SW 1271 (cell line): Measurements from ENCODE around the gene DUS4L.
A peak's percentile ranks its signal among the peaks of the same experiment; 100 is the strongest.

ENCODE experiments used
- DNase-seq, 2 experiments: peaks; one replicate each; lab custom pipeline; 2025; lab: John Stamatoyannopoulos, UW

Gene DUS4L

GRCh38 chr7:107613948-107614347 is 50.2 kb downstream of the DUS4L start:
- no peak for DNase-seq

DNA sequence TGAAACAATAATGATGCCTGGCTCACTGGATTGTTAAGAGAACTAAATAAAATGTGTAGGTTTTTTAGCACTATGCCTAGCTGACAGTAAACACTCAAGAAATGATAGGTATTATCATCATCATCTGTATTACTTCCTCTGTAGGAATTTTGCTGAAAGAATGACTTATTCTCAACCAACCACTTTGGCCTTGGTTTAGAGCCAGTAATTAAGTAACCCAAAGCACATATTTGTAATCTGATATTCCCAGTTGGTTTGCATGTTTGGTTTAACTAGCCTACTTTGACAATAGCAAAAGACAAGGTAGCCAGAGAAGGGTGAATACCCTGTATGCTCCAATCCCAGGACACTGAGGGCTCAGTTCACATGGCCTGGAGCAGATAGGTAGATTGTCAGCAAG is 50.7 kb downstream of the DUS4L start:
- DNase-seq, result no peak

GRCh38 chr7:107615910-107616680 is 52.3 kb downstream of the DUS4L start:
- DNase-seq, result no peak

DNA sequence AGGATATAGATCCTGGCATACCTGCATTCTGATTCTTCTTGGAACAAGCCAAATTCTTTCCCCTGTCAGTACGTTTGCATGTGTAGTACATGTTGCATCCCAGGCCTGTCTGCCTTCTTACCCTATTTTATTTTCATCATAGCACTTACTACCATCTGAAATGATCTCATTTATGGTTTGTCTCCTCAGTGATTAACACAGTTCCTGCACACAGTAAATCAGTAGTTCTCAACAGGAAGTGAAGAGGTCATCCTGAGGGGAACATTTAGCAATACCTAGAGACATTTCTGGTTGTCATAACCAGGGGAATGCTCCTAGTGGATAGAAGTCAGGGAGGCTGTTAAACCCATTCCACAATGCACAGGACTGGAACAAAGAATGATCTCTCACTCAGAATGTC is 58.7 kb downstream of the DUS4L start:
- peak in 1 of 2 experiments; percentile 21 for DNase-seq

DNA sequence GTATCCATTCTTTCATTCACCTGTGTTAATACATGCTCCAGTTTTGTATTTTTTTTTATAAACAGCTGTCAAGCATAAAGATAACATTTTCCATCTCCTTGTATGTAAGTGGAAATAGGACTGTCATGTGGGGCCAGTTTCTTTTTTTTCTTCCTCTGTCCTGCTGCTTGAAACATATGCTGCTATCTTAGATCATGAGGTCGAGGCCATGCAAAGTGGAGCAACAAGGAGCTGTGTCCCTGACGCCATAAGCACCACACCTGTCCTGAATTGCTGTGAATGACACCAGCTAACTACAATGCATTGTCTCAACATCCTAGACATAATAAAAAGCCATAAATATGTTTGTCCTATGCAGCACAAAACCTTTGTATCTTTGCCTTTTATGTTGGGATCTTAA is 59.1 kb downstream of the DUS4L start:
- no peak for DNase-seq

- DNase-seq, result no peak
Measured at GRCh38 chr7:107627002-107627401, 63.2 kb downstream of the DUS4L start.
